ENCODE measurements around the gene CDH2. TPM values are rescaled to one million over a fixed set of nuclear protein-coding genes. Genes with fewer than 3 reads are reported as not detected.

The CDH2 gene
- total RNA-seq, 4 donors from 2014 or later, result 0.13 to 0.95 (median 0.64) TPM

- H3K4me3 ChIP-seq (ENCODE audit: low read depth, poor library complexity, severe bottlenecking), result no peak overlapping the region
- intact Hi-C loops (cut with DNase I; ENCODE audit: low total_unique reads), result no loop called here
- no peak for DNase-seq (ENCODE audit: low spot score in 2 of 2)
- no peak for TF ChIP-seq POLR2A (IDR thresholded peaks at IDR 0.05)
- no peak for TF ChIP-seq CTCF (IDR thresholded peaks at IDR 0.05)
Observed at GRCh38 chr18:28012336-28012735, 164.6 kb downstream of the CDH2 start.

GRCh38 chr18:28009589-28009988 lies 167.3 kb downstream of the CDH2 start:
- 88 to 92% methylated on average over 6 of the region's 6 CpGs for WGBS, 2 donors
- no peak for DNase-seq (ENCODE audit: low spot score in 2 of 2)

GRCh38 chr18:28007841-28008240 lies 169.1 kb downstream of the CDH2 start:
- WGBS, 2 donors, result 83 to 92% methylated on average over 5 of the region's 5 CpGs

More at GRCh38 chr18:28009589-28009988, 167.3 kb downstream of the CDH2 start:
- TF ChIP-seq POLR2A (IDR thresholded peaks at IDR 0.05) (no peak), CTCF (IDR thresholded peaks at IDR 0.05) (no peak)
- intact Hi-C loops (cut with DNase I; ENCODE audit: low total_unique reads), result no loop called here
- H3K4me3 ChIP-seq (ENCODE audit: low read depth, poor library complexity, severe bottlenecking), result no peak overlapping the region

GRCh38 chr18:28005164-28005563 lies 171.8 kb downstream of the CDH2 start:
- 83 to 85% methylated on average over 7 of the region's 7 CpGs for WGBS, 2 donors
- no peak overlapping the region for H3K4me3 ChIP-seq (ENCODE audit: low read depth, poor library complexity, severe bottlenecking)
- no peak for TF ChIP-seq CTCF (IDR thresholded peaks at IDR 0.05)
- TF ChIP-seq POLR2A (IDR thresholded peaks at IDR 0.05), result no peak
- no peak for DNase-seq (ENCODE audit: low spot score in 2 of 2)
- intact Hi-C loops (cut with DNase I; ENCODE audit: low total_unique reads), result no loop called here

More at GRCh38 chr18:28007841-28008240, 169.1 kb downstream of the CDH2 start:
- TF ChIP-seq CTCF (IDR thresholded peaks at IDR 0.05) (no peak), POLR2A (IDR thresholded peaks at IDR 0.05) (no peak)
- intact Hi-C loops (cut with DNase I; ENCODE audit: low total_unique reads), result no loop called here
- DNase-seq (ENCODE audit: low spot score in 2 of 2), result no peak
- H3K4me3 ChIP-seq (ENCODE audit: low read depth, poor library complexity, severe bottlenecking), result no peak overlapping the region

- no peak for DNase-seq (ENCODE audit: low spot score in 2 of 2)
- no peak overlapping the region for H3K4me3 ChIP-seq (ENCODE audit: low read depth, poor library complexity, severe bottlenecking)
- TF ChIP-seq POLR2A (IDR thresholded peaks at IDR 0.05) (no peak), CTCF (IDR thresholded peaks at IDR 0.05) (no peak)
- 58 to 69% methylated on average over 1 of the region's 1 CpG for WGBS, 2 donors
- intact Hi-C loops (cut with DNase I; ENCODE audit: low total_unique reads), result no loop called here
Observed at GRCh38 chr18:28004606-28005005, 172.3 kb downstream of the CDH2 start.

- no peak overlapping the region for H3K4me3 ChIP-seq (ENCODE audit: low read depth, poor library complexity, severe bottlenecking)
- intact Hi-C loops (cut with DNase I; ENCODE audit: low total_unique reads), result no loop called here
- WGBS, 2 donors, result 75 to 77% methylated on average over 5 of the region's 5 CpGs
- TF ChIP-seq CTCF (IDR thresholded peaks at IDR 0.05) (no peak), POLR2A (IDR thresholded peaks at IDR 0.05) (no peak)
- no peak for DNase-seq (ENCODE audit: low spot score in 2 of 2)
Observed at GRCh38 chr18:28003451-28003850, 173.5 kb downstream of the CDH2 start.

All from lower leg skin (tissue), 4 donors.